Measurements from ENCODE around the gene DENND5A.

- TF ChIP-seq SUZ12 (IDR thresholded peaks at IDR 0.05) (no peak), FOXA1 (IDR thresholded peaks at IDR 0.05) (no peak), PKNOX1 (IDR thresholded peaks at IDR 0.05) (no peak), NFRKB (IDR thresholded peaks at IDR 0.05) (no peak), ZNF384 (IDR thresholded peaks at IDR 0.05) (no peak), L3MBTL2 (conservative IDR thresholded peaks at IDR 0.05) (no peak), SP1 (IDR thresholded peaks at IDR 0.05) (no peak), HDGF (IDR thresholded peaks at IDR 0.05; ENCODE audit: borderline replicate concordance) (no peak), ARNT (IDR thresholded peaks at IDR 0.05) (no peak), FOXK2 (IDR thresholded peaks at IDR 0.05) (no peak), FOXM1 (IDR thresholded peaks at IDR 0.05; ENCODE audit: borderline replicate concordance) (no peak)
Observed at GRCh38 chr11:9120664-9121468, 144.3 kb downstream of the DENND5A start.

Data from HEK293T (cell line).